Neural cell (in vitro differentiated cells): Measurements from ENCODE around the gene NTSR2.

Experiments
- EP300 ChIP-seq: fragments of 450-650 bp; conservative IDR thresholded peaks from 2 replicates; pipeline ENCODE4 v1.6.1; 2014; ENCODE audit warnings: antibody characterized with exemption, mild to moderate bottlenecking, moderate library complexity; ENCODE audit not compliant: poor library complexity, severe bottlenecking
- EZH2 ChIP-seq: fragments of 200-600, 300-800 bp; shearing (Covaris generic), sonication (generic); IDR thresholded peaks from 2 replicates; pipeline ENCODE4 v1.6.1; 2014; ENCODE audit warnings: antibody characterized with exemption, low read length, borderline replicate concordance, mild to moderate bottlenecking; ENCODE audit not compliant: insufficient read depth, poor library complexity, severe bottlenecking
- MXI1 ChIP-seq: fragments of 450-650 bp; conservative IDR thresholded peaks from 2 replicates; pipeline ENCODE4 v1.6.1; 2014; ENCODE audit warnings: antibody characterized with exemption, mild to moderate bottlenecking; ENCODE audit not compliant: poor library complexity, severe bottlenecking
- POLR2AphosphoS5 ChIP-seq: IDR thresholded peaks from 2 replicates; pipeline ENCODE4 v1.6.1; 2012
- RAD21 ChIP-seq: fragments of 450-650 bp; conservative IDR thresholded peaks from 2 replicates; pipeline ENCODE4 v1.6.1; 2014; ENCODE audit warnings: antibody characterized with exemption, mild to moderate bottlenecking, moderate library complexity
- SMC3 ChIP-seq: fragments of 450-650 bp; conservative IDR thresholded peaks from 2 replicates; pipeline ENCODE4 v1.6.1; 2014; ENCODE audit warnings: antibody characterized with exemption, mild to moderate bottlenecking, moderate library complexity; ENCODE audit not compliant: poor library complexity
- TAF1 ChIP-seq: IDR thresholded peaks from 2 replicates; pipeline ENCODE4 v1.6.1; 2012; ENCODE audit warnings: low read depth
- TF ChIP-seq, protein P1 (sequence below): fragments of 450-650 bp; IDR thresholded peaks from 2 replicates; pipeline ENCODE4 v1.5.1; 2014; ENCODE audit warnings: antibody characterized with exemption, mild to moderate bottlenecking, moderate library complexity; ENCODE audit not compliant: poor library complexity, severe bottlenecking

DNA sequence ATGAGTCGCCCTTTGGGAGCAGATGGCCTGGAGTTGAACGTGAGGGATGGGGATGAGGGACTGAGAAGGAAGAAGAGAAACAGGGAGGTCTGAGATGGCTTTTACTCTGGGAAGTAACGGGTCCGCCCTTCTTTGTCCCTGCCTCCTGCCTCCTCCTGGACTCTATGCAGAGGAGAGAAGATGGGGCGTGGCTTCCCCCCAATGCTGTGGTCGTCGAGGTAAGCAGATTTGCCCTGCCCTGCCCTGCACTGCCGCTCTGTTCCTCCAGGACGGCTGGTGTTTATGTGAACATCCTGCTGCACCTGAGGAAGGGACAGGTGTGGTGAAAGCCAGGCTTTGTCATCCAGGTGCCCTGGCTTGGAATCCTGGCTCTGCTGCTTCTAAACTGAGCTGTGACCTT, 13.5 kb upstream of the NTSR2 start:
- TF ChIP-seq SMC3 (no peak), POLR2AphosphoS5 (no peak), TAF1 (no peak), RAD21 (no peak), EP300 (no peak), EZH2 (no peak), MXI1 (no peak)
- TF ChIP-seq, protein P1, sequence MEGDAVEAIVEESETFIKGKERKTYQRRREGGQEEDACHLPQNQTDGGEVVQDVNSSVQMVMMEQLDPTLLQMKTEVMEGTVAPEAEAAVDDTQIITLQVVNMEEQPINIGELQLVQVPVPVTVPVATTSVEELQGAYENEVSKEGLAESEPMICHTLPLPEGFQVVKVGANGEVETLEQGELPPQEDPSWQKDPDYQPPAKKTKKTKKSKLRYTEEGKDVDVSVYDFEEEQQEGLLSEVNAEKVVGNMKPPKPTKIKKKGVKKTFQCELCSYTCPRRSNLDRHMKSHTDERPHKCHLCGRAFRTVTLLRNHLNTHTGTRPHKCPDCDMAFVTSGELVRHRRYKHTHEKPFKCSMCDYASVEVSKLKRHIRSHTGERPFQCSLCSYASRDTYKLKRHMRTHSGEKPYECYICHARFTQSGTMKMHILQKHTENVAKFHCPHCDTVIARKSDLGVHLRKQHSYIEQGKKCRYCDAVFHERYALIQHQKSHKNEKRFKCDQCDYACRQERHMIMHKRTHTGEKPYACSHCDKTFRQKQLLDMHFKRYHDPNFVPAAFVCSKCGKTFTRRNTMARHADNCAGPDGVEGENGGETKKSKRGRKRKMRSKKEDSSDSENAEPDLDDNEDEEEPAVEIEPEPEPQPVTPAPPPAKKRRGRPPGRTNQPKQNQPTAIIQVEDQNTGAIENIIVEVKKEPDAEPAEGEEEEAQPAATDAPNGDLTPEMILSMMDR = no peak
